IMR-90 (cell line): Measurements from ENCODE around the gene TCF4. TPM values are rescaled to one million over a fixed set of nuclear protein-coding genes. Genes with fewer than 3 reads are reported as not detected.

ENCODE experiments used
- ATAC-seq: fragments of 200-7000 bp; cut with Tn5 transposase; 2 replicates; pipeline ENCODE4 v1.9.1; 2020; ENCODE audit warnings: low read depth, mild to moderate bottlenecking, moderate library complexity
- BruUV-seq: library from RNA; stranded (reverse); fragments of 400-500 nt; replicated peaks from 2 replicates; lab custom pipeline; 2021; lab: Mats Ljungman, UMichigan
- CTCF ChIA-PET: fragments of 300-600 bp; formaldehyde crosslinking; extraction: SDS; loops from one replicate; lab custom pipeline; 2021; ENCODE audit warnings: antibody characterized with exemption; lab: Yijun Ruan, JAX
- POLR2A ChIA-PET: fragments of 300-600 bp; sonication (Branson Sonifier 250); formaldehyde crosslinking; loops from one replicate; lab custom pipeline; 2022; ENCODE audit warnings: antibody characterized with exemption; ENCODE audit not compliant: unreplicated experiment; lab: Charles Lee
- DNase-seq: peaks from one replicate; pipeline ENCODE4 v3.0.0; 2013
- H2AFZ ChIP-seq: replicated peaks from 2 replicates; pipeline ENCODE3; 2013; ENCODE audit warnings: low read length, mild to moderate bottlenecking; ENCODE audit not compliant: poor library complexity
- H2AK5ac ChIP-seq: 2 replicates; pipeline ENCODE4 v1.6.1; 2013; ENCODE audit warnings: low read depth, low read length, inconsistent platforms
- H2AK9ac ChIP-seq: replicated peaks from 2 replicates; pipeline ENCODE3; 2013; ENCODE audit warnings: mild to moderate bottlenecking, low read depth, low read length, moderate library complexity; ENCODE audit not compliant: poor library complexity
- H2BK120ac ChIP-seq: 2 replicates; pipeline ENCODE4 v1.6.1; 2013; ENCODE audit warnings: low read depth, low read length, inconsistent platforms
- H2BK15ac ChIP-seq: 3 replicates; pipeline ENCODE4 v1.6.1; 2013; ENCODE audit warnings: low read depth, low read length, inconsistent platforms
- H2BK20ac ChIP-seq: 2 replicates; pipeline ENCODE4 v1.6.1; 2013; ENCODE audit warnings: low read depth, mild to moderate bottlenecking, inconsistent platforms, low read length, moderate library complexity
- H2BK5ac ChIP-seq: 2 replicates; pipeline ENCODE4 v1.6.1; 2013; ENCODE audit warnings: mild to moderate bottlenecking, low read depth, low read length, inconsistent platforms; ENCODE audit not compliant: poor library complexity, severe bottlenecking
- H3K14ac ChIP-seq: replicated peaks from 2 replicates; pipeline ENCODE4 v1.6.1; 2013; ENCODE audit warnings: low read depth, low read length, inconsistent platforms
- H3K18ac ChIP-seq: 2 replicates; pipeline ENCODE4 v1.6.1; 2013; ENCODE audit warnings: low read depth, low read length, control low read depth
- H3K23ac ChIP-seq: 2 replicates; pipeline ENCODE4 v1.6.1; 2013; ENCODE audit warnings: low read depth, low read length, inconsistent platforms
- H3K27ac ChIP-seq: 2 replicates; pipeline ENCODE4 v1.5.1; 2013; ENCODE audit warnings: mild to moderate bottlenecking, control low read depth, low read length; ENCODE audit not compliant: insufficient read depth
- H3K27me3 ChIP-seq: 2 replicates; pipeline ENCODE4 v1.6.1; 2013; ENCODE audit warnings: low read length; ENCODE audit not compliant: control insufficient read depth, insufficient read depth
- H3K36me3 ChIP-seq: 2 replicates; pipeline ENCODE4 v1.6.1; 2013; ENCODE audit warnings: low read length, mixed read lengths; ENCODE audit not compliant: control insufficient read depth, insufficient read depth
- H3K4ac ChIP-seq: 2 replicates; pipeline ENCODE4 v1.6.1; 2013; ENCODE audit warnings: low read depth, low read length, inconsistent platforms
- H3K4me1 ChIP-seq: 2 replicates; pipeline ENCODE4 v1.6.1; 2013; ENCODE audit warnings: low read length, mixed read lengths; ENCODE audit not compliant: control insufficient read depth, insufficient read depth
- H3K4me2 ChIP-seq: 2 replicates; pipeline ENCODE4 v1.6.1; 2013; ENCODE audit warnings: low read depth, mild to moderate bottlenecking, control low read depth, low read length, moderate library complexity
- H3K4me3 ChIP-seq: 2 replicates; pipeline ENCODE4 v1.5.1; 2013; ENCODE audit warnings: low read depth, mild to moderate bottlenecking, control low read depth, low read length, moderate library complexity; ENCODE audit not compliant: insufficient read depth
- H3K56ac ChIP-seq: 2 replicates; pipeline ENCODE4 v1.6.1; 2013; ENCODE audit warnings: low read length, inconsistent platforms; ENCODE audit not compliant: insufficient read depth; ENCODE audit errors: extremely low read depth
- H3K79me1 ChIP-seq, 2 experiments: 2 replicates each; pipeline ENCODE4 v1.6.1; 2013; ENCODE audit warnings: low read length in 2 of 2, inconsistent platforms in 1 of 2, low read depth in 1 of 2
- H3K9ac ChIP-seq: 2 replicates; pipeline ENCODE4 v1.6.1; 2013; ENCODE audit warnings: low read depth, low read length, control low read depth
- H3K9me1 ChIP-seq: 2 replicates; pipeline ENCODE4 v1.6.1; 2013; ENCODE audit warnings: low read length, inconsistent platforms; ENCODE audit not compliant: insufficient read depth
- H3K9me3 ChIP-seq: 2 replicates; pipeline ENCODE4 v1.6.1; 2013; ENCODE audit warnings: low read length; ENCODE audit not compliant: control insufficient read depth, insufficient read depth
- H4K20me1 ChIP-seq: 2 replicates; pipeline ENCODE4 v1.6.1; 2013; ENCODE audit warnings: low read length, inconsistent platforms; ENCODE audit not compliant: insufficient read depth
- H4K5ac ChIP-seq: 2 replicates; pipeline ENCODE4 v1.6.1; 2013; ENCODE audit warnings: mild to moderate bottlenecking, low read depth, low read length, control low read depth
- H4K8ac ChIP-seq, 2 experiments: 2 replicates each; pipeline ENCODE4 v1.6.1; 2013; ENCODE audit warnings: low read depth in 2 of 2, low read length in 2 of 2, control low read depth in 1 of 2, inconsistent platforms in 1 of 2
- H4K91ac ChIP-seq: 2 replicates; pipeline ENCODE4 v1.6.1; 2013; ENCODE audit warnings: low read depth, low read length, inconsistent platforms; ENCODE audit not compliant: insufficient read depth
- BHLHE40 ChIP-seq: fragments of 150-350 bp; IDR thresholded peaks from 2 replicates; pipeline ENCODE4 v1.6.1; 2016; ENCODE audit warnings: mild to moderate bottlenecking, low read depth, low read length
- CEBPB ChIP-seq: IDR thresholded peaks from 2 replicates; pipeline ENCODE4 v1.6.1; 2012; ENCODE audit warnings: low read depth, low read length, improper control_type of control experiment
- CHD1 ChIP-seq: IDR thresholded peaks from 2 replicates; pipeline ENCODE4 v1.6.1; 2012; ENCODE audit warnings: low read depth, low read length, improper control_type of control experiment
- FOS ChIP-seq: fragments of 150-350 bp; IDR thresholded peaks from 2 replicates; pipeline ENCODE4 v1.6.1; 2016; ENCODE audit warnings: low read depth, low read length
- MAZ ChIP-seq: IDR thresholded peaks from 2 replicates; pipeline ENCODE4 v1.6.1; 2012; ENCODE audit warnings: low read depth, mild to moderate bottlenecking, low read length, improper control_type of control experiment, moderate library complexity, borderline replicate concordance
- NFE2L2 ChIP-seq: fragments of 150-350 bp; IDR thresholded peaks from 2 replicates; pipeline ENCODE4 v1.6.1; 2016; ENCODE audit warnings: low read depth, mild to moderate bottlenecking, low read length
- POLR2A ChIP-seq: IDR thresholded peaks from 2 replicates; pipeline ENCODE4 v1.6.1; 2012; ENCODE audit warnings: mild to moderate bottlenecking, low read depth, low read length
- RAD21 ChIP-seq: IDR thresholded peaks from 2 replicates; pipeline ENCODE4 v1.6.1; 2012; ENCODE audit warnings: low read length, improper control_type of control experiment
- RCOR1 ChIP-seq: IDR thresholded peaks from 2 replicates; pipeline ENCODE4 v1.6.1; 2012; ENCODE audit warnings: mild to moderate bottlenecking, low read length, improper control_type of control experiment; ENCODE audit not compliant: insufficient replicate concordance
- RFX5 ChIP-seq: IDR thresholded peaks from 2 replicates; pipeline ENCODE4 v1.8.0; 2012; ENCODE audit warnings: low read depth, mild to moderate bottlenecking, low read length, moderate library complexity
- SMC3 ChIP-seq: fragments of 150-350 bp; IDR thresholded peaks from 2 replicates; pipeline ENCODE4 v1.6.1; 2016; ENCODE audit warnings: low read depth, mild to moderate bottlenecking, antibody characterized with exemption, low read length, moderate library complexity
- WGBS, 2 experiments: methylation state at CpG; one replicate each; pipeline versions ENCODE4 v1.1.5 to v1.1.7; 2013; ENCODE audit warnings: missing lambda C conversion rate in 2 of 2; ENCODE audit not compliant: insufficient read length in 1 of 2; ENCODE audit errors: extremely low coverage in 2 of 2; 5-methylcytosine and 5-hydroxymethylcytosine counted together
- dilution Hi-C: fragments of 300-500 bp; cut with HindIII; formaldehyde crosslinking; loops from one replicate; pipeline ENCODE4 v1.14.3; 2018; ENCODE audit warnings: low sequenced_read_pairs; ENCODE audit not compliant: unreplicated experiment
- in situ Hi-C: fragments of 300-500 bp; cut with MboI; formaldehyde crosslinking; loops from 3 replicates; pipeline ENCODE4 v1.14.3; 2019; ENCODE audit warnings: low sequenced_read_pairs, inconsistent platforms, mixed read lengths
- intact Hi-C: fragments of 100-400 bp; cut with micrococcal nuclease; formaldehyde crosslinking; loops from 2 replicates; pipeline ENCODE4 v1.10.0; 2022
- polyA plus RNA-seq, 3 experiments: library from polyadenylated mRNA; depleted of rRNA; stranded (reverse); fragments of >200 nt; gene quantifications; 2 replicates each; pipeline ENCODE4 v1.2.3, GENCODE V29; 2012; ENCODE audit warnings: low replicate concordance in 1 of 3
- total RNA-seq: library from RNA; depleted of rRNA; stranded (reverse); fragments of >200 nt; gene quantifications from 2 replicates; pipeline ENCODE4 v1.2.3, GENCODE V29; 2012
- TF ChIP-seq, protein P1 (sequence below): conservative IDR thresholded peaks from 2 replicates; pipeline ENCODE4 v1.5.1; 2012; ENCODE audit warnings: mild to moderate bottlenecking, low read depth, low read length, improper control_type of control experiment

Gene TCF4
- total and polyA plus RNA-seq, 2 of the 4 experiments (the other 2 are of a cell fraction): 30.0 to 87.1 TPM

DNA sequence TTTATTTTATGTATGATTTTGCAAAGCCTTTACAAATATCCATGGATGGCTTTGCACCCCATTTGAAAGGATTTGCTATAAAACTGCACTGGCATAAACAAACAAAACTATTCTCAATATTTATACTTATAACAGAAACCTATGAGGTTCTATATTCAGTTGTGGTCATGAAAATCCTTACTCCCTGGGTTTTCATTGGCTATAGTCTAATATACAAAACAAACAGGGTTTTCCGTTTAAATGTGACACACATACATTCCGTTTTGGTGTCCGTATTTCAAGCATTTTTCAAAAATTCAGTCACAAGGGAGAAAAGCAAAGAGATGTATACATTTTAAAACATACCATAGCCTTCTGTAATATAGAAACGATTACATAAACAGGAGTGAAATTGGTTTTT is 100.0 kb downstream of the TCF4 start:
- peak overlapping the region; percentile 91 for H2BK5ac ChIP-seq
- TF ChIP-seq, protein P1, sequence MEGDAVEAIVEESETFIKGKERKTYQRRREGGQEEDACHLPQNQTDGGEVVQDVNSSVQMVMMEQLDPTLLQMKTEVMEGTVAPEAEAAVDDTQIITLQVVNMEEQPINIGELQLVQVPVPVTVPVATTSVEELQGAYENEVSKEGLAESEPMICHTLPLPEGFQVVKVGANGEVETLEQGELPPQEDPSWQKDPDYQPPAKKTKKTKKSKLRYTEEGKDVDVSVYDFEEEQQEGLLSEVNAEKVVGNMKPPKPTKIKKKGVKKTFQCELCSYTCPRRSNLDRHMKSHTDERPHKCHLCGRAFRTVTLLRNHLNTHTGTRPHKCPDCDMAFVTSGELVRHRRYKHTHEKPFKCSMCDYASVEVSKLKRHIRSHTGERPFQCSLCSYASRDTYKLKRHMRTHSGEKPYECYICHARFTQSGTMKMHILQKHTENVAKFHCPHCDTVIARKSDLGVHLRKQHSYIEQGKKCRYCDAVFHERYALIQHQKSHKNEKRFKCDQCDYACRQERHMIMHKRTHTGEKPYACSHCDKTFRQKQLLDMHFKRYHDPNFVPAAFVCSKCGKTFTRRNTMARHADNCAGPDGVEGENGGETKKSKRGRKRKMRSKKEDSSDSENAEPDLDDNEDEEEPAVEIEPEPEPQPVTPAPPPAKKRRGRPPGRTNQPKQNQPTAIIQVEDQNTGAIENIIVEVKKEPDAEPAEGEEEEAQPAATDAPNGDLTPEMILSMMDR: no peak
- TF ChIP-seq POLR2A: no peak
- no peak for TF ChIP-seq MAZ
- no peak for TF ChIP-seq RFX5
- no peak for TF ChIP-seq NFE2L2
- TF ChIP-seq RAD21: no peak
- no peak for TF ChIP-seq FOS
- no peak for TF ChIP-seq BHLHE40
- no peak for TF ChIP-seq CHD1
- TF ChIP-seq SMC3: no peak
- no peak for TF ChIP-seq RCOR1
- TF ChIP-seq CEBPB: no peak
- peaks cover 30% of the 10 kb centered on the region for H3K9me1 ChIP-seq
- no peak overlapping the region for H3K4ac ChIP-seq
- ATAC-seq (peak; percentile 83), DNase-seq (peak; percentile 67)
- no peak overlapping the region for H2AFZ ChIP-seq
- H2BK120ac ChIP-seq: peak overlapping the region; percentile 81; the same call in 1 of the 2 replicates
- no peak overlapping the region for H4K91ac ChIP-seq
- no peaks in the 10 kb centered on the region for H3K27me3 ChIP-seq
- ChIA-PET POLR2A (interaction anchor here (0.5 kb wide), 1 partner anchor 85 kb away, joined by 3 read pairs; no protein-coding TSS in a partner anchor), CTCF (interaction anchor here (0.6 kb wide), 1 partner anchor 26 kb away, joined by 3 read pairs; no protein-coding TSS in a partner anchor)
- peaks cover 39 to 78% of the 10 kb centered on the region in 2 experiments for H3K79me1 ChIP-seq
- peak overlapping the region; percentile 47; the same call in 1 of the 2 replicates for H3K27ac ChIP-seq
- no peak overlapping the region for H2AK5ac ChIP-seq
- no CpG with 5 or more reads among the region's 4 CpGs for WGBS, 2 experiments
- no peak overlapping the region; the same call in 1 of the 2 replicates for H2BK20ac ChIP-seq
- H2AK9ac ChIP-seq: no peak overlapping the region
- H3K36me3 ChIP-seq: no peaks in the 10 kb centered on the region
- peak overlapping the region in 1 of 2 experiments; percentile 55; a peak in 1 of 4 replicates for H4K8ac ChIP-seq
- H3K23ac ChIP-seq: peak overlapping the region; percentile 93; the same call in 1 of the 2 replicates
- H3K4me1 ChIP-seq: peaks cover 27% of the 10 kb centered on the region
- no peak overlapping the region for H2BK15ac ChIP-seq
- dilution Hi-C loops (no loop called here), in situ Hi-C loops (no loop called here), intact Hi-C loops (no loop called here)
- peak overlapping the region; percentile 41 for H3K9ac ChIP-seq
- no peaks in the 10 kb centered on the region for H3K9me3 ChIP-seq
- H3K4me2 ChIP-seq: peak overlapping the region; percentile 82
- H3K14ac ChIP-seq: no peak overlapping the region
- BruUV-seq: no TSS peak
- H4K5ac ChIP-seq: no peak overlapping the region
- H3K18ac ChIP-seq: peak overlapping the region; percentile 87; the same call in 1 of the 2 replicates
- peaks cover 9% of the 10 kb centered on the region; the same call in 1 of the 2 replicates for H4K20me1 ChIP-seq
- no peak overlapping the region for H3K56ac ChIP-seq
- peak overlapping the region; percentile 4; the same call in 1 of the 2 replicates for H3K4me3 ChIP-seq
